Measurements from ENCODE around the gene UGT1A1. TPM values are rescaled to one million over a fixed set of nuclear protein-coding genes. Genes with fewer than 3 reads are reported as not detected.

Gene UGT1A1
- total and polyA plus RNA-seq, 2 donors (not counting 3 experiments of a cell fraction or from before 2014, with no cell fraction given) = not detected

DNA sequence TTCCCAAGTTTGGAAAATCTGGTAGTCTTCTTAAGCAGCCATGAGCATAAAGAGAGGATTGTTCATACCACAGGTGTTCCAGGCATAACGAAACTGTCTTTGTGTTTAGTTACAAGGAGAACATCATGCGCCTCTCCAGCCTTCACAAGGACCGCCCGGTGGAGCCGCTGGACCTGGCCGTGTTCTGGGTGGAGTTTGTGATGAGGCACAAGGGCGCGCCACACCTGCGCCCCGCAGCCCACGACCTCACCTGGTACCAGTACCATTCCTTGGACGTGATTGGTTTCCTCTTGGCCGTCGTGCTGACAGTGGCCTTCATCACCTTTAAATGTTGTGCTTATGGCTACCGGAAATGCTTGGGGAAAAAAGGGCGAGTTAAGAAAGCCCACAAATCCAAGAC is 12.1 kb downstream of the UGT1A1 start:
- Histone ChIP-seq H3K27ac (ENCODE audit: insufficient read depth, low read depth, low read length) (no peak overlapping the region), H2AFZ (ENCODE audit: low read depth, low read length) (no peak overlapping the region), H3K9me1 (replicated peaks; ENCODE audit: control insufficient read depth, extremely low read depth, insufficient read depth, low read length) (no peaks in the 10 kb centered on the region), H3K36me3 (ENCODE audit: control insufficient read depth in 2 of 2, extremely low read depth in 1 of 2, insufficient read depth in 2 of 2, low read length in 2 of 2) (no peaks in the 10 kb centered on the region), H3K4me1 (ENCODE audit: control insufficient read depth, extremely low read depth, insufficient read depth, low read length) (no peaks in the 10 kb centered on the region), H4K20me1 (replicated peaks; ENCODE audit: control insufficient read depth, extremely low read depth, insufficient read depth, low read length) (no peaks in the 10 kb centered on the region), H3K27me3 (ENCODE audit: control insufficient read depth in 2 of 2, insufficient read depth in 2 of 2, low read length in 2 of 2) (no peaks in the 10 kb centered on the region), H3K79me2 (ENCODE audit: control insufficient read depth, insufficient read depth, low read length) (no peaks in the 10 kb centered on the region), H3K9me3 (replicated peaks; ENCODE audit: control insufficient read depth, insufficient read depth, low read length) (no peaks in the 10 kb centered on the region), H3K4me2 (ENCODE audit: insufficient read depth, low read length) (no peak overlapping the region), H3K9ac (replicated peaks; ENCODE audit: extremely low read depth, insufficient read depth, low read length) (no peak overlapping the region), H3K4me3 (replicated peaks in 1 of 3; ENCODE audit: insufficient read depth in 1 of 3, low read depth in 1 of 3, low read length in 3 of 3) (no peak overlapping the region)
- ChIA-PET CTCF (no interaction called here), POLR2A (no interaction called here)
- BruUV-seq (replicated peaks) = no TSS peak
- FAIRE-seq (no peak), DNase-seq (ENCODE audit: low read depth, low spot score) (no peak)
- dilution Hi-C loops (cut with MboI; ENCODE audit: extremely low pct_ligation_motif_present, low sequenced_read_pairs) = no loop called here
- intact Hi-C loops (cut with micrococcal nuclease) = loop anchor here (2.0 kb wide), 1 partner anchor 323 kb away; no protein-coding TSS in a partner anchor
- no peak for TF ChIP-seq EZH2 (IDR thresholded peaks at IDR 0.05; ENCODE audit: borderline replicate concordance, low read depth, low read length, severe bottlenecking)
- TF ChIP-seq JUN (IDR thresholded peaks at IDR 0.05; ENCODE audit: borderline replicate concordance, insufficient read depth, insufficient read length, low read depth) = no peak
- TF ChIP-seq GATA2 (IDR thresholded peaks at IDR 0.05; ENCODE audit: insufficient read depth, insufficient read length, low read depth, low read length) = no peak
- TF ChIP-seq POLR2A (IDR thresholded peaks at IDR 0.05; ENCODE audit: low read depth, low read length) = no peak
- TF ChIP-seq MAX (IDR thresholded peaks at IDR 0.05; ENCODE audit: insufficient read depth, insufficient read length) = no peak
- no peak for TF ChIP-seq CTCF (IDR thresholded peaks at IDR 0.05; ENCODE audit: extremely low read depth in 1 of 2, insufficient read depth in 1 of 2, low read depth in 1 of 2, low read length in 2 of 2)
- TF ChIP-seq FOS (IDR thresholded peaks at IDR 0.05; ENCODE audit: borderline replicate concordance, insufficient read depth, low read length) = no peak
- TF ChIP-seq MYC (IDR thresholded peaks at IDR 0.05; ENCODE audit: low read depth, low read length) = no peak
- TF ChIP-seq POLR2AphosphoS5 (IDR thresholded peaks at IDR 0.05; ENCODE audit: insufficient read depth, low read depth, low read length) = no peak

Measured in endothelial cell of umbilical vein (primary cell).